Fibroblast of mammary gland (primary cell): ENCODE data around the gene KDM1A.

Experiments used
- DNase-seq: peaks from one replicate; pipeline ENCODE4 v3.0.0-alpha.2; 2010; ENCODE audit warnings: low read depth
- H3K4me3 ChIP-seq: 2 replicates; pipeline ENCODE4 v1.5.1; 2011; ENCODE audit warnings: low read depth, mild to moderate bottlenecking, low read length, moderate library complexity; ENCODE audit not compliant: control insufficient read depth
- CTCF ChIP-seq: conservative IDR thresholded peaks from 2 replicates; pipeline ENCODE4 v1.5.1; 2011; ENCODE audit warnings: low read depth, low read length, inconsistent platforms; ENCODE audit not compliant: control insufficient read depth, insufficient read depth

Gene KDM1A

GRCh38 chr1:23129846-23130245, 110.6 kb downstream of the KDM1A start:
- DNase-seq, result no peak
- no peak for TF ChIP-seq CTCF
- H3K4me3 ChIP-seq, result no peak overlapping the region

GRCh38 chr1:23132033-23132432, 112.8 kb downstream of the KDM1A start:
- DNase-seq, result no peak
- TF ChIP-seq CTCF, result no peak
- no peak overlapping the region for H3K4me3 ChIP-seq
